A172 (cell line): ENCODE measurements around the gene BLMH. TPM values are rescaled to one million over a fixed set of nuclear protein-coding genes. Genes with fewer than 3 reads are reported as not detected.

ENCODE experiments used
- DNase-seq: peaks from one replicate; pipeline ENCODE4 v3.0.0-alpha.2; 2015; ENCODE audit warnings: low spot score
- total RNA-seq: library from RNA; depleted of rRNA; stranded (reverse); fragments of >200 nt; shearing (Covaris generic); gene quantifications from 2 replicates; pipeline ENCODE4 v1.2.3, GENCODE V29; 2014; rRNA removed

Gene BLMH
- total RNA-seq, 1 experiment from 2014 or later = 48.7 TPM

- no peak for DNase-seq
Measured at GRCh38 chr17:30200106-30200505, 91.6 kb downstream of the BLMH start.

- DNase-seq = no peak
Measured at GRCh38 chr17:30199600-30199999, 92.1 kb downstream of the BLMH start.

Other genes with a start within 250 kb of the BLMH start
- gene NSRP1, start 175.1 kb downstream of the BLMH start, total RNA-seq = 13.6 and 16.6 TPM in 2 replicates
- gene SLC6A4, start 56.2 kb downstream of the BLMH start, total RNA-seq = 0.07 TPM in 1 of 2 replicates, not detected in the other
- gene TMIGD1, start 42.1 kb upstream of the BLMH start, total RNA-seq = not detected in 2 replicates
- 53.0 and 100 TPM in 2 replicates for gene CPD, start 87.0 kb upstream of the BLMH start, total RNA-seq
- gene GOSR1, start 185.5 kb upstream of the BLMH start, total RNA-seq = 30.1 and 56.3 TPM in 2 replicates